HG02759 (cell line): Measurements from ENCODE around the gene AGPAT4.
A peak's percentile ranks its signal among the peaks of the same experiment; 100 is the strongest.

Experiments used
- ATAC-seq: cut with Tn5 transposase; IDR thresholded peaks from one replicate; pipeline ENCODE4 v1.9.1; 2021; ENCODE audit warnings: mild to moderate bottlenecking, moderate library complexity; ENCODE audit not compliant: unreplicated experiment

Gene AGPAT4

GRCh38 chr6:161284653-161285052 is 10.8 kb upstream of the AGPAT4 start:
- ATAC-seq = no peak

GRCh38 chr6:161281092-161281491 is 7.2 kb upstream of the AGPAT4 start:
- ATAC-seq = no peak

- ATAC-seq = no peak
These were observed 6.0 kb upstream of the AGPAT4 start for GRCh38 chr6:161279677-161280415.

- no peak for ATAC-seq
These were observed 2.8 kb upstream of the AGPAT4 start for GRCh38 chr6:161276605-161277155.

GRCh38 chr6:161274898-161275297 is 1.0 kb upstream of the AGPAT4 start:
- no peak for ATAC-seq

GRCh38 chr6:161274488-161274858 is 612 bp upstream of the AGPAT4 start:
- ATAC-seq = no peak

GRCh38 chr6:161273274-161273751 is 548 bp downstream of the AGPAT4 start:
- ATAC-seq = peak; percentile 13

GRCh38 chr6:161272635-161273273 is 1.1 kb downstream of the AGPAT4 start:
- ATAC-seq = no peak

- ATAC-seq = no peak
These were observed 2.4 kb downstream of the AGPAT4 start for GRCh38 chr6:161271343-161272030.

GRCh38 chr6:161270116-161270515 is 3.7 kb downstream of the AGPAT4 start:
- ATAC-seq = no peak

- ATAC-seq = no peak
These were observed 4.6 kb downstream of the AGPAT4 start for GRCh38 chr6:161269310-161269709.

- ATAC-seq = no peak
These were observed 5.2 kb downstream of the AGPAT4 start for GRCh38 chr6:161268531-161269210.

GRCh38 chr6:161266513-161267230 is 7.2 kb downstream of the AGPAT4 start:
- no peak for ATAC-seq

GRCh38 chr6:161265975-161266374 is 7.9 kb downstream of the AGPAT4 start:
- no peak for ATAC-seq

GRCh38 chr6:161265554-161265953 is 8.3 kb downstream of the AGPAT4 start:
- no peak for ATAC-seq

GRCh38 chr6:161264181-161264580 is 9.7 kb downstream of the AGPAT4 start:
- no peak for ATAC-seq

GRCh38 chr6:161261816-161262215 is 12.0 kb downstream of the AGPAT4 start:
- no peak for ATAC-seq

- ATAC-seq = no peak
These were observed 12.5 kb downstream of the AGPAT4 start for GRCh38 chr6:161261325-161261724.

- ATAC-seq = no peak
These were observed 14.6 kb downstream of the AGPAT4 start for GRCh38 chr6:161259302-161259701.

- no peak for ATAC-seq
These were observed 15.9 kb downstream of the AGPAT4 start for GRCh38 chr6:161257793-161258457.
